RWPE2 (cell line): ENCODE results near the gene RGS13.

Experiments used
- ATAC-seq: fragments of 200-7000 bp; cut with Tn5 transposase; 3 replicates; pipeline ENCODE4 v1.9.1; 2021; ENCODE audit warnings: low read depth
- DNase-seq: peaks from one replicate; pipeline ENCODE4 v3.0.0-alpha.2; 2020; ENCODE audit warnings: low spot score
- H3K27ac ChIP-seq: fragments of 450-650 bp; 2 replicates; pipeline ENCODE4 v1.5.1; 2017; ENCODE audit warnings: mild to moderate bottlenecking; ENCODE audit not compliant: poor library complexity, severe bottlenecking
- H3K27me3 ChIP-seq: fragments of 250-450 bp; sonication (Bioruptor Pico); 2 replicates; pipeline ENCODE4 v1.5.1; 2021; ENCODE audit warnings: mild to moderate bottlenecking, moderate library complexity; ENCODE audit not compliant: insufficient read depth, poor library complexity, severe bottlenecking
- H3K36me3 ChIP-seq: fragments of 250-450 bp; sonication (Bioruptor Pico); 2 replicates; pipeline ENCODE4 v1.5.1; 2020; ENCODE audit warnings: low read depth, mild to moderate bottlenecking, moderate library complexity
- H3K4me1 ChIP-seq: fragments of 250-450 bp; sonication (Bioruptor Pico); 2 replicates; pipeline ENCODE4 v1.5.1; 2021; ENCODE audit warnings: mild to moderate bottlenecking, moderate library complexity; ENCODE audit not compliant: insufficient read depth, poor library complexity, severe bottlenecking
- H3K4me3 ChIP-seq: fragments of 250-450 bp; sonication (Bioruptor Pico); 2 replicates; pipeline ENCODE4 v1.5.1; 2021; ENCODE audit warnings: mild to moderate bottlenecking, moderate library complexity; ENCODE audit not compliant: severe bottlenecking
- H3K9me3 ChIP-seq: fragments of 250-450 bp; sonication (Bioruptor Pico); 2 replicates; pipeline ENCODE4 v1.5.1; 2021; ENCODE audit warnings: mild to moderate bottlenecking, moderate library complexity; ENCODE audit not compliant: severe bottlenecking
- CTCF ChIP-seq: fragments of 450-650 bp; IDR thresholded peaks from one replicate; pipeline ENCODE4 v1.5.1; 2017; ENCODE audit warnings: mild to moderate bottlenecking, moderate library complexity; ENCODE audit not compliant: poor library complexity, severe bottlenecking

Gene RGS13

GRCh38 chr1:192654591-192655251 lies 18.8 kb downstream of the RGS13 start:
- ATAC-seq (peak; percentile 36; the same call in 2 of the 3 replicates), DNase-seq (no peak)
- no peaks in the 10 kb centered on the region for H3K4me1 ChIP-seq
- H3K9me3 ChIP-seq: no peaks in the 10 kb centered on the region
- H3K27me3 ChIP-seq: no peaks in the 10 kb centered on the region
- no peaks in the 10 kb centered on the region for H3K36me3 ChIP-seq
- no peak overlapping the region for H3K4me3 ChIP-seq
- no peak for TF ChIP-seq CTCF
- no peak overlapping the region for H3K27ac ChIP-seq

- Histone ChIP-seq H3K27ac (no peak overlapping the region), H3K4me1 (no peaks in the 10 kb centered on the region), H3K9me3 (no peaks in the 10 kb centered on the region), H3K27me3 (no peaks in the 10 kb centered on the region), H3K36me3 (no peaks in the 10 kb centered on the region), H3K4me3 (no peak overlapping the region)
- no peak for DNase-seq
- no peak for TF ChIP-seq CTCF
- no peak for ATAC-seq
Observed at GRCh38 chr1:192657760-192658159, 21.8 kb downstream of the RGS13 start.

GRCh38 chr1:192658255-192658654 lies 22.3 kb downstream of the RGS13 start:
- Histone ChIP-seq H3K9me3 (no peaks in the 10 kb centered on the region), H3K4me1 (no peaks in the 10 kb centered on the region), H3K27ac (no peak overlapping the region), H3K36me3 (no peaks in the 10 kb centered on the region), H3K27me3 (no peaks in the 10 kb centered on the region), H3K4me3 (no peak overlapping the region)
- DNase-seq (no peak), ATAC-seq (no peak)
- TF ChIP-seq CTCF: no peak

- no peak overlapping the region for H3K27ac ChIP-seq
- no peaks in the 10 kb centered on the region for H3K4me1 ChIP-seq
- no peaks in the 10 kb centered on the region for H3K27me3 ChIP-seq
- no peaks in the 10 kb centered on the region for H3K9me3 ChIP-seq
- ATAC-seq (no peak), DNase-seq (no peak)
- no peak for TF ChIP-seq CTCF
- no peaks in the 10 kb centered on the region for H3K36me3 ChIP-seq
- no peak overlapping the region for H3K4me3 ChIP-seq
Observed at GRCh38 chr1:192660613-192661012, 24.7 kb downstream of the RGS13 start.

GRCh38 chr1:192668409-192668983 lies 32.5 kb downstream of the RGS13 start:
- Histone ChIP-seq H3K27ac (no peak overlapping the region), H3K4me1 (peaks cover 3% of the 10 kb centered on the region), H3K4me3 (no peak overlapping the region), H3K27me3 (no peaks in the 10 kb centered on the region), H3K36me3 (no peaks in the 10 kb centered on the region), H3K9me3 (peaks cover 2% of the 10 kb centered on the region)
- ATAC-seq (peak; percentile 42; the same call in 1 of the 3 replicates), DNase-seq (no peak)
- TF ChIP-seq CTCF: no peak
